Mesenchymal stem cell (in vitro differentiated cells and primary cell): ENCODE data around the gene JOSD2.

ENCODE experiments used
- DNase-seq: peaks from one replicate; pipeline ENCODE4 v3.0.0-alpha.2; 2013
- H2AFZ ChIP-seq: one replicate; pipeline ENCODE4 v1.6.1; 2013; ENCODE audit warnings: low read depth, mild to moderate bottlenecking, control low read depth, inconsistent platforms, low read length, moderate library complexity
- H2AK5ac ChIP-seq: 2 replicates; pipeline ENCODE4 v1.6.1; 2013; ENCODE audit warnings: low read length, moderate library complexity, mild to moderate bottlenecking, inconsistent platforms; ENCODE audit not compliant: severe bottlenecking
- H2BK120ac ChIP-seq: one replicate; pipeline ENCODE4 v1.6.1; 2013; ENCODE audit warnings: low read depth, mild to moderate bottlenecking, inconsistent platforms, low read length, moderate library complexity
- H2BK12ac ChIP-seq, 2 experiments: one replicate each; pipeline ENCODE4 v1.6.1; 2013; ENCODE audit warnings: inconsistent platforms in 2 of 2, low read length in 2 of 2, mild to moderate bottlenecking in 2 of 2, moderate library complexity in 2 of 2, control low read depth in 1 of 2
- H2BK15ac ChIP-seq: one replicate; pipeline ENCODE4 v1.6.1; 2013; ENCODE audit warnings: mild to moderate bottlenecking, low read depth, inconsistent platforms; ENCODE audit not compliant: poor library complexity, severe bottlenecking
- H2BK5ac ChIP-seq: 2 replicates; pipeline ENCODE4 v1.6.1; 2013; ENCODE audit warnings: low read depth, mild to moderate bottlenecking, low read length, control low read depth, inconsistent platforms; ENCODE audit not compliant: poor library complexity, severe bottlenecking
- H3K14ac ChIP-seq, 2 experiments: one replicate each; pipeline ENCODE4 v1.6.1; 2013; ENCODE audit warnings: inconsistent platforms in 2 of 2, low read length in 2 of 2, control low read depth in 1 of 2, mild to moderate bottlenecking in 1 of 2, moderate library complexity in 1 of 2
- H3K18ac ChIP-seq, 2 experiments: one replicate each; pipeline ENCODE4 v1.6.1; 2013; ENCODE audit warnings: inconsistent platforms in 2 of 2, low read length in 2 of 2, control low read depth in 1 of 2, low read depth in 1 of 2, mild to moderate bottlenecking in 1 of 2
- H3K23ac ChIP-seq, 2 experiments: one replicate each; pipeline ENCODE4 v1.6.1; 2013; ENCODE audit warnings: inconsistent platforms in 2 of 2, low read length in 2 of 2, mild to moderate bottlenecking in 2 of 2, moderate library complexity in 2 of 2, control low read depth in 1 of 2
- H3K27ac ChIP-seq: 2 replicates; pipeline ENCODE4 v1.5.1; 2013; ENCODE audit warnings: mild to moderate bottlenecking, moderate library complexity, low read length, control low read depth, inconsistent platforms; ENCODE audit not compliant: poor library complexity, severe bottlenecking
- H3K27me3 ChIP-seq, 2 experiments: 2 replicates each; pipeline versions ENCODE4 v1.6.1 to v1.7.0; 2013; ENCODE audit warnings: low read length in 2 of 2, mild to moderate bottlenecking in 2 of 2, moderate library complexity in 2 of 2, control low read depth in 1 of 2, inconsistent platforms in 1 of 2; ENCODE audit not compliant: control insufficient read depth in 1 of 2, insufficient read depth in 1 of 2
- H3K36me3 ChIP-seq, 2 experiments: 2 replicates each; pipeline versions ENCODE4 v1.6.1 to v1.7.0; 2013; ENCODE audit warnings: low read length in 2 of 2, control low read depth in 1 of 2, inconsistent platforms in 1 of 2, low read depth in 1 of 2, mild to moderate bottlenecking in 1 of 2; ENCODE audit not compliant: insufficient read depth in 2 of 2, control insufficient read depth in 1 of 2
- H3K4ac ChIP-seq, 2 experiments: one replicate each; pipeline ENCODE4 v1.6.1; 2013; ENCODE audit warnings: inconsistent platforms in 2 of 2, low read length in 2 of 2, mild to moderate bottlenecking in 2 of 2, moderate library complexity in 2 of 2, control low read depth in 1 of 2, low read depth in 1 of 2
- H3K4me1 ChIP-seq: 2 replicates; pipeline ENCODE4 v1.6.1; 2013; ENCODE audit warnings: low read depth, low read length, control low read depth; ENCODE audit not compliant: control insufficient read depth, insufficient read depth
- H3K4me2 ChIP-seq: 2 replicates; pipeline ENCODE4 v1.6.1; 2013; ENCODE audit warnings: low read length, mild to moderate bottlenecking, inconsistent platforms; ENCODE audit not compliant: poor library complexity, severe bottlenecking
- H3K4me3 ChIP-seq, 2 experiments: 2 replicates each; pipeline versions ENCODE4 v1.5.1 to v1.7.0; 2013; ENCODE audit warnings: low read length in 2 of 2, mild to moderate bottlenecking in 2 of 2, control low read depth in 1 of 2, low read depth in 1 of 2; ENCODE audit not compliant: insufficient read depth in 1 of 2
- H3K79me1 ChIP-seq: replicated peaks from 2 replicates; pipeline ENCODE4 v1.6.1; 2013; ENCODE audit warnings: mild to moderate bottlenecking, control low read depth, low read length, inconsistent platforms; ENCODE audit not compliant: poor library complexity, severe bottlenecking
- H3K9ac ChIP-seq: 2 replicates; pipeline ENCODE4 v1.7.0; 2013; ENCODE audit warnings: mild to moderate bottlenecking, low read length, moderate library complexity
- H3K9me3 ChIP-seq: 2 replicates; pipeline ENCODE4 v1.7.0; 2013; ENCODE audit warnings: mild to moderate bottlenecking, low read length; ENCODE audit not compliant: control insufficient read depth
- H4K8ac ChIP-seq: one replicate; pipeline ENCODE4 v1.6.1; 2013; ENCODE audit warnings: inconsistent platforms, mild to moderate bottlenecking, low read length, moderate library complexity
- H4K91ac ChIP-seq: one replicate; pipeline ENCODE4 v1.6.1; 2013; ENCODE audit warnings: mild to moderate bottlenecking, low read length, inconsistent platforms
- WGBS: methylation state at CpG from one replicate; pipeline ENCODE4 v1.1.7; 2013; ENCODE audit warnings: mixed read lengths; 5-methylcytosine and 5-hydroxymethylcytosine counted together

JOSD2 gene

GRCh38 chr19:50522881-50523280 lies 11.9 kb upstream of the JOSD2 start:
- Histone ChIP-seq H3K27me3 (no peaks in the 10 kb centered on the region), H2BK120ac (no peak overlapping the region), H3K4me3 (no peak overlapping the region), H2AK5ac (no peak overlapping the region), H2BK12ac (no peak overlapping the region), H3K4me1 (peaks cover 3% of the 10 kb centered on the region), H3K36me3 (no peaks in the 10 kb centered on the region), H4K91ac (no peak overlapping the region), H3K14ac (no peak overlapping the region), H2BK5ac (no peak overlapping the region), H3K4me2 (no peak overlapping the region), H3K4ac (no peak overlapping the region), H3K23ac (no peak overlapping the region), H3K27ac (no peak overlapping the region), H3K9me3 (no peaks in the 10 kb centered on the region), H3K18ac (no peak overlapping the region), H3K79me1 (no peaks in the 10 kb centered on the region), H3K9ac (no peak overlapping the region), H2BK15ac (no peak overlapping the region), H4K8ac (no peak overlapping the region), H2AFZ (no peak overlapping the region)
- no peak for DNase-seq
- 78% methylated on average over 10 of the region's 10 CpGs for WGBS

GRCh38 chr19:50520822-50521465 lies 10.0 kb upstream of the JOSD2 start:
- no peak overlapping the region for H3K23ac ChIP-seq
- H3K9me3 ChIP-seq = no peaks in the 10 kb centered on the region
- H3K9ac ChIP-seq = no peak overlapping the region
- no peak overlapping the region for H3K4ac ChIP-seq
- H2AFZ ChIP-seq = no peak overlapping the region
- H3K79me1 ChIP-seq = no peaks in the 10 kb centered on the region
- H3K4me1 ChIP-seq = peaks cover 3% of the 10 kb centered on the region
- H4K8ac ChIP-seq = no peak overlapping the region
- H3K18ac ChIP-seq = no peak overlapping the region
- H2AK5ac ChIP-seq = no peak overlapping the region
- no peak overlapping the region for H2BK15ac ChIP-seq
- H3K36me3 ChIP-seq = no peaks in the 10 kb centered on the region
- no peak overlapping the region for H3K27ac ChIP-seq
- no peak overlapping the region for H3K4me3 ChIP-seq
- no peak for DNase-seq
- WGBS = 85% methylated on average over 14 of the region's 17 CpGs
- H4K91ac ChIP-seq = no peak overlapping the region
- no peak overlapping the region for H2BK5ac ChIP-seq
- H2BK12ac ChIP-seq = no peak overlapping the region
- H3K27me3 ChIP-seq = no peaks in the 10 kb centered on the region
- no peak overlapping the region for H2BK120ac ChIP-seq
- no peak overlapping the region for H3K4me2 ChIP-seq
- H3K14ac ChIP-seq = no peak overlapping the region

- Histone ChIP-seq H4K8ac (no peak overlapping the region), H2BK120ac (no peak overlapping the region), H4K91ac (no peak overlapping the region), H3K4me1 (peaks cover 3% of the 10 kb centered on the region), H3K14ac (no peak overlapping the region), H2BK5ac (no peak overlapping the region), H3K36me3 (no peaks in the 10 kb centered on the region), H2BK15ac (no peak overlapping the region), H3K79me1 (no peaks in the 10 kb centered on the region), H3K27me3 (peaks cover 0 to 4% of the 10 kb centered on the region in 2 experiments), H3K4ac (no peak overlapping the region), H3K4me2 (no peak overlapping the region), H3K9ac (no peak overlapping the region), H3K9me3 (no peaks in the 10 kb centered on the region), H3K27ac (no peak overlapping the region), H2AFZ (no peak overlapping the region), H3K23ac (no peak overlapping the region), H3K4me3 (peak overlapping the region in 1 of 2 experiments; percentile 18), H3K18ac (no peak overlapping the region), H2BK12ac (no peak overlapping the region), H2AK5ac (no peak overlapping the region)
- no peak for DNase-seq
- 94% methylated on average over 40 of the region's 40 CpGs for WGBS
Observed at GRCh38 chr19:50519006-50519575, 8.1 kb upstream of the JOSD2 start.

- Histone ChIP-seq H3K18ac (no peak overlapping the region), H4K8ac (no peak overlapping the region), H3K36me3 (no peaks in the 10 kb centered on the region), H3K14ac (no peak overlapping the region), H2BK120ac (no peak overlapping the region), H2BK5ac (no peak overlapping the region), H3K4me3 (no peak overlapping the region), H3K79me1 (no peaks in the 10 kb centered on the region), H2AFZ (no peak overlapping the region), H3K27ac (no peak overlapping the region), H3K4me2 (no peak overlapping the region), H3K9ac (no peak overlapping the region), H2BK15ac (no peak overlapping the region), H3K4me1 (peaks cover 3% of the 10 kb centered on the region), H3K9me3 (no peaks in the 10 kb centered on the region), H3K4ac (no peak overlapping the region), H2AK5ac (no peak overlapping the region), H2BK12ac (no peak overlapping the region), H4K91ac (peak overlapping the region; percentile 22), H3K23ac (no peak overlapping the region), H3K27me3 (peaks cover 0 to 8% of the 10 kb centered on the region in 2 experiments)
- WGBS = 93% methylated on average over 87 of the region's 87 CpGs
- DNase-seq = no peak
Observed at GRCh38 chr19:50518091-50519005, 7.4 kb upstream of the JOSD2 start.
